Measurements from ENCODE around the gene TEX19. TPM values are rescaled to one million over a fixed set of nuclear protein-coding genes. Genes with fewer than 3 reads are reported as not detected.

TEX19 gene
- total and polyA plus RNA-seq, 10 of the 15 experiments (the other 5 are each of a cell fraction or from before 2014, with no cell fraction given) = 0.03 to 0.32 (median 0.13) TPM; not detected in 3

DNA sequence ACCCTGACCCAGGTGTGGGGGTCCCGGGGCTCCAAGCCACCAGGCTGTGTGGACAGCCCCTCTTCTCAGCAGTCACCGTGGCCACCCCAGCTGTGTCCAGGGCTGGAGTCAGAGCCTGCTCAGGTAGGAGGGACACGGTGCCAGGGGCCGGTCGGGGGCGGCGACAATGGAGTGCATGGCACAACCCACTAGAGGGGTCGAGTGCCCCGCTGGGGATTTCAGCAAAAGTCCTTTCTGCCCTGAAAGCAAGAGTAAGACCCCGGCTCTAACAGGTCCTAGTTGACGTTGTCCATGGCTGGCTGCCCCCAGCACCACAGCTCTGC is 23.8 kb downstream of the TEX19 start:
- no peaks in the 10 kb centered on the region for H3K4me1 ChIP-seq (ENCODE audit: control insufficient read depth, insufficient read depth, low read length)
- BruUV-seq (replicated peaks) = no TSS peak
- H2AFZ ChIP-seq (ENCODE audit: control insufficient read depth, low read depth, low read length) = no peak overlapping the region
- no peaks in the 10 kb centered on the region for H3K9me3 ChIP-seq (replicated peaks; ENCODE audit: control insufficient read depth, insufficient read depth, low read length)
- CTCF ChIA-PET = no interaction called here
- no peaks in the 10 kb centered on the region for H3K79me2 ChIP-seq (ENCODE audit: control insufficient read depth, insufficient read depth, low read length)
- ATAC-seq (no peak), DNase-seq (ENCODE audit: low read depth, low spot score) (no peak), FAIRE-seq (no peak)
- intact Hi-C loops (cut with micrococcal nuclease; ENCODE audit: unreplicated experiment) = no loop called here
- H3K4me3 ChIP-seq = no peak overlapping the region
- TF ChIP-seq SPI1 (IDR thresholded peaks at IDR 0.05; ENCODE audit: borderline replicate concordance, insufficient read depth, low read depth, low read length) (no peak), RELA (IDR thresholded peaks at IDR 0.05; ENCODE audit: borderline replicate concordance, partially characterized antibody) (no peak), POLR2AphosphoS5 (IDR thresholded peaks at IDR 0.05; ENCODE audit: low read length) (no peak), NFYA (IDR thresholded peaks at IDR 0.05; ENCODE audit: borderline replicate concordance, low read depth, low read length) (no peak), RAD21 (IDR thresholded peaks at IDR 0.05; ENCODE audit: insufficient read depth, low read depth, low read length) (no peak)
- TF ChIP-seq, protein P1, sequence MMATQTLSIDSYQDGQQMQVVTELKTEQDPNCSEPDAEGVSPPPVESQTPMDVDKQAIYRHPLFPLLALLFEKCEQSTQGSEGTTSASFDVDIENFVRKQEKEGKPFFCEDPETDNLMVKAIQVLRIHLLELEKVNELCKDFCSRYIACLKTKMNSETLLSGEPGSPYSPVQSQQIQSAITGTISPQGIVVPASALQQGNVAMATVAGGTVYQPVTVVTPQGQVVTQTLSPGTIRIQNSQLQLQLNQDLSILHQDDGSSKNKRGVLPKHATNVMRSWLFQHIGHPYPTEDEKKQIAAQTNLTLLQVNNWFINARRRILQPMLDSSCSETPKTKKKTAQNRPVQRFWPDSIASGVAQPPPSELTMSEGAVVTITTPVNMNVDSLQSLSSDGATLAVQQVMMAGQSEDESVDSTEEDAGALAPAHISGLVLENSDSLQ (IDR thresholded peaks at IDR 0.05) = no peak
- TF ChIP-seq, protein P2, sequence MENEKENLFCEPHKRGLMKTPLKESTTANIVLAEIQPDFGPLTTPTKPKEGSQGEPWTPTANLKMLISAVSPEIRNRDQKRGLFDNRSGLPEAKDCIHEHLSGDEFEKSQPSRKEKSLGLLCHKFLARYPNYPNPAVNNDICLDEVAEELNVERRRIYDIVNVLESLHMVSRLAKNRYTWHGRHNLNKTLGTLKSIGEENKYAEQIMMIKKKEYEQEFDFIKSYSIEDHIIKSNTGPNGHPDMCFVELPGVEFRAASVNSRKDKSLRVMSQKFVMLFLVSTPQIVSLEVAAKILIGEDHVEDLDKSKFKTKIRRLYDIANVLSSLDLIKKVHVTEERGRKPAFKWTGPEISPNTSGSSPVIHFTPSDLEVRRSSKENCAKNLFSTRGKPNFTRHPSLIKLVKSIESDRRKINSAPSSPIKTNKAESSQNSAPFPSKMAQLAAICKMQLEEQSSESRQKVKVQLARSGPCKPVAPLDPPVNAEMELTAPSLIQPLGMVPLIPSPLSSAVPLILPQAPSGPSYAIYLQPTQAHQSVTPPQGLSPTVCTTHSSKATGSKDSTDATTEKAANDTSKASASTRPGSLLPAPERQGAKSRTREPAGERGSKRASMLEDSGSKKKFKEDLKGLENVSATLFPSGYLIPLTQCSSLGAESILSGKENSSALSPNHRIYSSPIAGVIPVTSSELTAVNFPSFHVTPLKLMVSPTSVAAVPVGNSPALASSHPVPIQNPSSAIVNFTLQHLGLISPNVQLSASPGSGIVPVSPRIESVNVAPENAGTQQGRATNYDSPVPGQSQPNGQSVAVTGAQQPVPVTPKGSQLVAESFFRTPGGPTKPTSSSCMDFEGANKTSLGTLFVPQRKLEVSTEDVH (IDR thresholded peaks at IDR 0.05; ENCODE audit: low read depth, partially characterized antibody) = no peak
- RAD21 ChIA-PET (ENCODE audit: unreplicated experiment) = no interaction called here
- no peak overlapping the region for H3K4me2 ChIP-seq (ENCODE audit: control insufficient read depth, insufficient read depth)
- POLR2A ChIA-PET = interaction anchor here (0.6 kb wide), 1 partner anchor 15 kb away, joined by 3 read pairs; no protein-coding TSS in a partner anchor
- H3K36me3 ChIP-seq (ENCODE audit: control insufficient read depth in 2 of 2, insufficient read depth in 2 of 2, low read length in 1 of 2) = no peaks in the 10 kb centered on the region
- H3K27ac ChIP-seq (ENCODE audit: control insufficient read depth, insufficient read depth) = no peak overlapping the region
- H3K27me3 ChIP-seq (replicated peaks in 1 of 2; ENCODE audit: control insufficient read depth in 2 of 2, insufficient read depth in 2 of 2, low read length in 1 of 2) = no peaks in the 10 kb centered on the region
- no peaks in the 10 kb centered on the region for H4K20me1 ChIP-seq (ENCODE audit: control insufficient read depth, insufficient read depth)
- SMC1A ChIA-PET (ENCODE audit: uncharacterized antibody, unreplicated experiment) = no interaction called here
- in situ Hi-C loops (cut with MboI) = no loop called here
- no peak overlapping the region for H3K9ac ChIP-seq (ENCODE audit: control insufficient read depth, insufficient read depth, low read length)
- 58% methylated on average over 11 of the region's 11 CpGs for WGBS (ENCODE audit: insufficient coverage, insufficient replicate concordance, low lambda C conversion rate, missing lambda C conversion rate)
